ENCODE measurements around the gene RBM26.

DNA sequence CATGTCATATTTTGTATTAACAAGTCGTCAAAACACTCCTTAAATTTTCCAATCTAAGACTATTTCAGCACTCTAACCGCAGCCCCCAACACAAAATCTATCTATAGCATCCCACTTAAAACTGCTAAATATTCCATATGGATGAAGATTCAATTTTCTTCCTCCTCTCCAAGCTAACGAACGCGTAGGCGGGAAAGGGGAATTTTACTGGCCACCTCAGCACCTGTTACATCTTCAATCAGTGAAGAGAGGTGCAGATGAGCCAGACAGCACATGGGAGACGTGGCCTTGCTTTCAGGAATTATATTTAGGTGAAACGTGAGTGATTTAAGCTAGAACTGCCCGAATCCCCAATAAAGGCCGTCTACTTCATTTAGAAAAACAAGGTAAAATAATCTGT, 1.1 kb downstream of the RBM26 start:
- TF ChIP-seq RXRA (IDR thresholded peaks at IDR 0.05) (no peak), RAD21 (IDR thresholded peaks at IDR 0.05) (no peak), GABPA (IDR thresholded peaks at IDR 0.05 in 1 of 2, conservative IDR thresholded peaks at IDR 0.05 in 1 of 2) (no peak), FOXA1 (IDR thresholded peaks at IDR 0.05) (no peak), JUND (IDR thresholded peaks at IDR 0.05) (no peak), SP1 (IDR thresholded peaks at IDR 0.05) (no peak), TAF1 (conservative IDR thresholded peaks at IDR 0.05) (no peak), EGR1 (IDR thresholded peaks at IDR 0.05; ENCODE audit: low read depth in 2 of 2) (peak in 1 of 2 donors; percentile 41), YY1 (IDR thresholded peaks at IDR 0.05) (no peak), HNF4A (conservative IDR thresholded peaks at IDR 0.05) (no peak)
- TF ChIP-seq, protein P1, sequence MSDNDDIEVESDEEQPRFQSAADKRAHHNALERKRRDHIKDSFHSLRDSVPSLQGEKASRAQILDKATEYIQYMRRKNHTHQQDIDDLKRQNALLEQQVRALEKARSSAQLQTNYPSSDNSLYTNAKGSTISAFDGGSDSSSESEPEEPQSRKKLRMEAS (IDR thresholded peaks at IDR 0.05) = no peak
- TF ChIP-seq, protein P2, sequence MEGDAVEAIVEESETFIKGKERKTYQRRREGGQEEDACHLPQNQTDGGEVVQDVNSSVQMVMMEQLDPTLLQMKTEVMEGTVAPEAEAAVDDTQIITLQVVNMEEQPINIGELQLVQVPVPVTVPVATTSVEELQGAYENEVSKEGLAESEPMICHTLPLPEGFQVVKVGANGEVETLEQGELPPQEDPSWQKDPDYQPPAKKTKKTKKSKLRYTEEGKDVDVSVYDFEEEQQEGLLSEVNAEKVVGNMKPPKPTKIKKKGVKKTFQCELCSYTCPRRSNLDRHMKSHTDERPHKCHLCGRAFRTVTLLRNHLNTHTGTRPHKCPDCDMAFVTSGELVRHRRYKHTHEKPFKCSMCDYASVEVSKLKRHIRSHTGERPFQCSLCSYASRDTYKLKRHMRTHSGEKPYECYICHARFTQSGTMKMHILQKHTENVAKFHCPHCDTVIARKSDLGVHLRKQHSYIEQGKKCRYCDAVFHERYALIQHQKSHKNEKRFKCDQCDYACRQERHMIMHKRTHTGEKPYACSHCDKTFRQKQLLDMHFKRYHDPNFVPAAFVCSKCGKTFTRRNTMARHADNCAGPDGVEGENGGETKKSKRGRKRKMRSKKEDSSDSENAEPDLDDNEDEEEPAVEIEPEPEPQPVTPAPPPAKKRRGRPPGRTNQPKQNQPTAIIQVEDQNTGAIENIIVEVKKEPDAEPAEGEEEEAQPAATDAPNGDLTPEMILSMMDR (IDR thresholded peaks at IDR 0.05; ENCODE audit: low read depth, low read length, missing input control) = no peak
- TF ChIP-seq, protein P3, sequence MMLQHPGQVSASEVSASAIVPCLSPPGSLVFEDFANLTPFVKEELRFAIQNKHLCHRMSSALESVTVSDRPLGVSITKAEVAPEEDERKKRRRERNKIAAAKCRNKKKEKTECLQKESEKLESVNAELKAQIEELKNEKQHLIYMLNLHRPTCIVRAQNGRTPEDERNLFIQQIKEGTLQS (IDR thresholded peaks at IDR 0.05) = no peak
- TF ChIP-seq, protein P4, sequence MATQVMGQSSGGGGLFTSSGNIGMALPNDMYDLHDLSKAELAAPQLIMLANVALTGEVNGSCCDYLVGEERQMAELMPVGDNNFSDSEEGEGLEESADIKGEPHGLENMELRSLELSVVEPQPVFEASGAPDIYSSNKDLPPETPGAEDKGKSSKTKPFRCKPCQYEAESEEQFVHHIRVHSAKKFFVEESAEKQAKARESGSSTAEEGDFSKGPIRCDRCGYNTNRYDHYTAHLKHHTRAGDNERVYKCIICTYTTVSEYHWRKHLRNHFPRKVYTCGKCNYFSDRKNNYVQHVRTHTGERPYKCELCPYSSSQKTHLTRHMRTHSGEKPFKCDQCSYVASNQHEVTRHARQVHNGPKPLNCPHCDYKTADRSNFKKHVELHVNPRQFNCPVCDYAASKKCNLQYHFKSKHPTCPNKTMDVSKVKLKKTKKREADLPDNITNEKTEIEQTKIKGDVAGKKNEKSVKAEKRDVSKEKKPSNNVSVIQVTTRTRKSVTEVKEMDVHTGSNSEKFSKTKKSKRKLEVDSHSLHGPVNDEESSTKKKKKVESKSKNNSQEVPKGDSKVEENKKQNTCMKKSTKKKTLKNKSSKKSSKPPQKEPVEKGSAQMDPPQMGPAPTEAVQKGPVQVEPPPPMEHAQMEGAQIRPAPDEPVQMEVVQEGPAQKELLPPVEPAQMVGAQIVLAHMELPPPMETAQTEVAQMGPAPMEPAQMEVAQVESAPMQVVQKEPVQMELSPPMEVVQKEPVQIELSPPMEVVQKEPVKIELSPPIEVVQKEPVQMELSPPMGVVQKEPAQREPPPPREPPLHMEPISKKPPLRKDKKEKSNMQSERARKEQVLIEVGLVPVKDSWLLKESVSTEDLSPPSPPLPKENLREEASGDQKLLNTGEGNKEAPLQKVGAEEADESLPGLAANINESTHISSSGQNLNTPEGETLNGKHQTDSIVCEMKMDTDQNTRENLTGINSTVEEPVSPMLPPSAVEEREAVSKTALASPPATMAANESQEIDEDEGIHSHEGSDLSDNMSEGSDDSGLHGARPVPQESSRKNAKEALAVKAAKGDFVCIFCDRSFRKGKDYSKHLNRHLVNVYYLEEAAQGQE (IDR thresholded peaks at IDR 0.05) = no peak
